GM18508 (cell line): ENCODE data around the gene PFKM.

Source experiments
- ATAC-seq: cut with Tn5 transposase; IDR thresholded peaks from one replicate; pipeline ENCODE4 v1.9.1; 2021; ENCODE audit warnings: moderate number of reproducible peaks; ENCODE audit not compliant: insufficient read depth, unreplicated experiment

Gene PFKM

GRCh38 chr12:48183876-48184548, 64.8 kb downstream of the PFKM start:
- ATAC-seq: no peak

- no peak for ATAC-seq
Observed at GRCh38 chr12:48184549-48184922, 65.4 kb downstream of the PFKM start.

- no peak for ATAC-seq
Observed at GRCh38 chr12:48185181-48185919, 66.2 kb downstream of the PFKM start.

GRCh38 chr12:48187916-48188695, 68.9 kb downstream of the PFKM start:
- no peak for ATAC-seq

GRCh38 chr12:48189331-48190125, 70.4 kb downstream of the PFKM start:
- ATAC-seq: no peak

GRCh38 chr12:48191096-48191495, 71.9 kb downstream of the PFKM start:
- no peak for ATAC-seq

- no peak for ATAC-seq
Observed at GRCh38 chr12:48192861-48193260, 73.7 kb downstream of the PFKM start.

GRCh38 chr12:48193623-48194022, 74.5 kb downstream of the PFKM start:
- no peak for ATAC-seq

- ATAC-seq: no peak
Observed at GRCh38 chr12:48194799-48195201, 75.6 kb downstream of the PFKM start.
